ENCODE results near the gene BANF1. TPM values are rescaled to one million over a fixed set of nuclear protein-coding genes. Genes with fewer than 3 reads are reported as not detected.

BANF1 gene
- total and polyA plus RNA-seq, 12 donors = 63.1 to 364 (median 193) TPM

DNA sequence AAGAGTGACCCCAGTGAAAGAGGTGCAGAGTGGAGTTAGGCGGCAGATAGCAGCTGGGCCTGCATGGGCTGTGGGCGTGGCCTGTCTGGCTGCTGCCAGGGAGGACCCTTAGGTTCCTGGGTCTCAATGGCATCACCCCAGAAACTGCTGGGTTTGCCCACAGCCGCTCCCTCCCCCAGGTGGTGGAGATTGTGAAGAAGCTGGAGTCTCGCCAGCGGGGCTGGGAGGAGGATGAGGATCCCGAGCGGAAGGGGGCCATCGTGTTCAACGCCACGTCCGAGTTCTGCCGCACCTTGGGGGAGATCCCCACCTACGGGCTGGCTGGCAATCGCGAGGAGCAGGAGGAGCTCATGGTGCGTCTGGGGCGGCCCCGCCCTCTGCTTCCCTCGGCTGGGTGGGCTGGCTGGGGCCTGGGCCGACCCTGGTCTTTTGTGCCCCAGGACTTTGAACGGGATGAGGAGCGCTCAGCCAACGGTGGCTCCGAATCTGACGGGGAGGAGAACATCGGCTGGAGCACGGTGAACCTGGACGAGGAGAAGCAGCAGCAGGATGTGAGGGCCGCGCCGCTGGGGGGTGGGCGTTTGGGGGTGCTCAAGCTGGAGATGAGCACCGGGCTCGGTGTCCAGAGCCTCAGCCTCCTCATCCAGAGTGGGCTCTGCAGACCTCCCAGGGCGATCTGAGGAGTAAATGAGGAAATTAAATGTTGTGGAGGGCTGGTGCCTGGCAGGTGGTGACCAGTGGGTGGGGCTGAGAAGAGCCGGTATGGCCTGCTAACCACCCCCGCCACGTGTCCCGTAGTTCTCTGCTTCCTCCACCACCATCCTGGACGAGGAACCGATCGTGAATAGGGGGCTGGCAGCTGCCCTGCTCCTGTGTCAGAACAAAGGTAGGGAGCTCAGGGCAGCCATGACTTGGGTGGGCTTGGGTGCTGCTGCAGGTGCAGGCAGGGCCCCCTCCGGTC lies 25.8 kb upstream of the BANF1 start:
- Histone ChIP-seq H3K36me3 (replicated peaks in 1 of 2) (peaks cover 0 to 38% of the 10 kb centered on the region in 2 donors), H3K27ac (no peak overlapping the region), H3K27me3 (no peaks in the 10 kb centered on the region), H3K4me1 (replicated peaks in 1 of 2) (no peaks in the 10 kb centered on the region), H3K9me3 (replicated peaks in 1 of 3) (no peaks in the 10 kb centered on the region), H3K4me3 (no peak overlapping the region)
- intact Hi-C loops (cut with DNase I) = no loop called here
- WGBS, 4 donors = 85 to 90% (median 86%) methylated on average over 23 to 43 of the region's 43 CpGs
- no peak for DNase-seq
- TF ChIP-seq, protein P1, sequence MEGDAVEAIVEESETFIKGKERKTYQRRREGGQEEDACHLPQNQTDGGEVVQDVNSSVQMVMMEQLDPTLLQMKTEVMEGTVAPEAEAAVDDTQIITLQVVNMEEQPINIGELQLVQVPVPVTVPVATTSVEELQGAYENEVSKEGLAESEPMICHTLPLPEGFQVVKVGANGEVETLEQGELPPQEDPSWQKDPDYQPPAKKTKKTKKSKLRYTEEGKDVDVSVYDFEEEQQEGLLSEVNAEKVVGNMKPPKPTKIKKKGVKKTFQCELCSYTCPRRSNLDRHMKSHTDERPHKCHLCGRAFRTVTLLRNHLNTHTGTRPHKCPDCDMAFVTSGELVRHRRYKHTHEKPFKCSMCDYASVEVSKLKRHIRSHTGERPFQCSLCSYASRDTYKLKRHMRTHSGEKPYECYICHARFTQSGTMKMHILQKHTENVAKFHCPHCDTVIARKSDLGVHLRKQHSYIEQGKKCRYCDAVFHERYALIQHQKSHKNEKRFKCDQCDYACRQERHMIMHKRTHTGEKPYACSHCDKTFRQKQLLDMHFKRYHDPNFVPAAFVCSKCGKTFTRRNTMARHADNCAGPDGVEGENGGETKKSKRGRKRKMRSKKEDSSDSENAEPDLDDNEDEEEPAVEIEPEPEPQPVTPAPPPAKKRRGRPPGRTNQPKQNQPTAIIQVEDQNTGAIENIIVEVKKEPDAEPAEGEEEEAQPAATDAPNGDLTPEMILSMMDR (IDR thresholded peaks at IDR 0.05) = no peak
- TF ChIP-seq POLR2A (IDR thresholded peaks at IDR 0.05) = no peak

DNA sequence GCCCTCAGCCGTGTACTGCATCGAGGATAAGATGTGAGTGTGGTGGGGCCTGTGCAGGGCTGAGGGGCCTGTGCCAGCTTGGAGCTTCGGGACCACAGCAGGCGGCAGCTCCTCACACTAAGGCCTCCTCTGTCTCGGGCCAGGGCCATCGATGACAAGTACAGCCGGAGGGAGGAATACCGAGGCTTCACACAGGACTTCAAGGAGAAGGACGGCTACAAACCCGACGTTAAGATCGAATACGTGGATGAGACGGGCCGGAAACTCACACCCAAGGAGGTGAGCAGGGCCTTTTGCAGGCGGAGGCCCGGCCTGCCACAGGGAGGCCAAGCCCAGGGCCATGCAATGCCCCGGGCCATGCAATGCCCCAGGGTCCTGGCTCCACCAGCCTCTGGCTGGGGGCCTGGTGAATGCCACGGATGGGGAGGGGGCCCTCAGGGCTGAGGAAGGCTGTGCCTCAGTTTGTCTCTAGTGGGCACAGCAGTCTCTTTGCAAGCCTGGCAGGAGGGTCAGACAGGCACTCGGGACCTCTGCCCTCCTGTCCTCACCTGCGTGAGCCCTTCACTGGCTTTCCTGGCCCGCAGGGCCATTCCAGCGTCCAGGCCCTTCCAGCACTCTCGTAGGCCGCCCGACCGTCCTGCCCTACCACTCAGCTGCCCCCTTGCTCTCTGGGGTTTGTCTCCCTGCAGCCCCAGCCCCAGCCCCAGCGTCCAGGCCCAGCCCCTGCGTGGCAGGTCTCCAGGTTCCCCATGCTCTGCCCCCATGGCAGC lies 24.5 kb upstream of the BANF1 start:
- Histone ChIP-seq H3K27ac (no peak overlapping the region), H3K9me3 (replicated peaks in 1 of 3) (no peaks in the 10 kb centered on the region), H3K27me3 (no peaks in the 10 kb centered on the region), H3K36me3 (replicated peaks in 1 of 2) (peaks cover 0 to 38% of the 10 kb centered on the region in 2 donors), H3K4me3 (no peak overlapping the region), H3K4me1 (replicated peaks in 1 of 2) (no peaks in the 10 kb centered on the region)
- WGBS, 4 donors = 83 to 90% (median 87%) methylated on average over 23 to 29 of the region's 29 CpGs
- no peak for TF ChIP-seq POLR2A (IDR thresholded peaks at IDR 0.05)
- TF ChIP-seq, protein P1 (IDR thresholded peaks at IDR 0.05) = no peak
- intact Hi-C loops (cut with DNase I) = no loop called here
- DNase-seq = no peak

DNA sequence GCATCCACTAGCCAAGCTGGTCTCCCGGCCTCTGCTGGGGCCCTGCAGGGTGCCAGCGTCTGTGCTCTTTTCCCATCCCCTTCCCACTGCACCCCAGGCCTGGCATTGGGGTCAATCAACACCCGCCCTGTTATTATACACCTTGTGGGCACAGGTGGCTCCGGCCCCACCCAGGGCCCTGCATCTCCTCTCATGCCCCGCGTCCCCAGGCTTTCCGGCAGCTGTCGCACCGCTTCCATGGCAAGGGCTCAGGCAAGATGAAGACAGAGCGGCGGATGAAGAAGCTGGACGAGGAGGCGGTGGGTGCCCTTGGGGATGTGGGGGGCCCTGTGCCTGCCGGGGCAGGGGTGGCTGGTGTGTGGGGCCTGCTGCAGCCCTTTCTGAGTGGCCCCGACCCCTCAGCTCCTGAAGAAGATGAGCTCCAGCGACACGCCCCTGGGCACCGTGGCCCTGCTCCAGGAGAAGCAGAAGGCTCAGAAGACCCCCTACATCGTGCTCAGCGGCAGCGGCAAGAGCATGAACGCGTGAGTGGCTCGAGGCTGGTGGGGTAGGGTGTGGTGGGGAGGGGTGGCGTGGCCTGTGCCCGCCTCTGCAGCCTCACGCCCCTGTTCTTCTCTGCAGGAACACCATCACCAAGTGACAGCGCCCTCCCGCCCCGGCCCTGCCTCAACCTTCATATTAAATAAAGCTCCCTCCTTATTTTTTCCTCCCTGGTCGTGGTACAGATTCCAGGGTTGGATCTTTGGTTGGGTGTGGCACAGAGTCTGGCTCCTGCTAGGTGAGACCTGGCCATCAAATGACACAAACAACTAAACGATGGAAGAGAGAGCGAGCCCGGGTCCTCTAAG lies 23.7 kb upstream of the BANF1 start:
- TF ChIP-seq, protein P1 (IDR thresholded peaks at IDR 0.05) = no peak
- TF ChIP-seq POLR2A (IDR thresholded peaks at IDR 0.05) = no peak
- intact Hi-C loops (cut with DNase I) = no loop called here
- Histone ChIP-seq H3K4me3 (no peak overlapping the region), H3K27me3 (no peaks in the 10 kb centered on the region), H3K36me3 (replicated peaks in 1 of 2) (peaks cover 0 to 35% of the 10 kb centered on the region in 2 donors), H3K27ac (no peak overlapping the region), H3K9me3 (replicated peaks in 1 of 3) (no peaks in the 10 kb centered on the region), H3K4me1 (replicated peaks in 1 of 2) (no peaks in the 10 kb centered on the region)
- no peak for DNase-seq
- WGBS, 4 donors = 91 to 98% (median 93%) methylated on average over 16 to 34 of the region's 34 CpGs
